Suppressor macrophage treated with lipopolysaccharide for 4 hours (primary cell): Measurements from ENCODE around the gene TAF12.
A peak's percentile ranks its signal among the peaks of the same experiment; 100 is the strongest.
"Not testable (repeated sequence)": the region's sequence is repeated elsewhere in the genome, so short reads cannot be mapped to it uniquely, and the experiment has no call there.

Experiments
- DNase-seq: peaks from one replicate; pipeline ENCODE4 v3.0.0-alpha.2; 2020

Gene TAF12

GRCh38 chr1:28642056-28642846 is 616 bp downstream of the TAF12 start:
- no peak for DNase-seq

GRCh38 chr1:28640766-28641165 is 2.1 kb downstream of the TAF12 start:
- no peak for DNase-seq

- no peak for DNase-seq
Measured at GRCh38 chr1:28632560-28632959, 10.3 kb downstream of the TAF12 start.

DNA sequence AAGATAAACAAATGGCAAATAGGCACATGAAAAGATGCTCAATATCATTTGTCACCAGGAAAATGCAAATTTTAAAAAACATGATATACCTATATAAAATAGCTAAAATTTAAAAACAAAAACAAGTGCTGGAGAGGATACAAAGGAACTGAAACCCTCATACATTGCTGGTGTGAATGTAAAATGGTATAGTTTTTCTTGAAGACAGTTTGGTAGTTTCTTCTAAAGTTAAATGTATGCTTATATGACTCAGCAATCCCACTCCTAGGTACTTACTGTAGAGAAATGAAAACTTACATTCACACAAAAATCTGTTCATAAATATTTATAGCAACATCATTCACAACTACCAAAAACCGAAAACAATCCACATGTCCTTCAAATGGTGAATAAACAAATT is 11.2 kb downstream of the TAF12 start:
- DNase-seq = no peak

- DNase-seq = no peak
Measured at GRCh38 chr1:28613175-28613574, 29.7 kb downstream of the TAF12 start.

- no peak for DNase-seq
Measured at GRCh38 chr1:28606771-28607170, 36.1 kb downstream of the TAF12 start.

- DNase-seq = no peak
Measured at GRCh38 chr1:28604962-28605361, 37.9 kb downstream of the TAF12 start.

GRCh38 chr1:28604411-28604810 is 38.5 kb downstream of the TAF12 start:
- DNase-seq = no peak

- DNase-seq = peak; percentile 84
Measured at GRCh38 chr1:28602536-28603439, 40.1 kb downstream of the TAF12 start.

GRCh38 chr1:28601696-28602095 is 41.2 kb downstream of the TAF12 start:
- DNase-seq = peak; percentile 19

DNA sequence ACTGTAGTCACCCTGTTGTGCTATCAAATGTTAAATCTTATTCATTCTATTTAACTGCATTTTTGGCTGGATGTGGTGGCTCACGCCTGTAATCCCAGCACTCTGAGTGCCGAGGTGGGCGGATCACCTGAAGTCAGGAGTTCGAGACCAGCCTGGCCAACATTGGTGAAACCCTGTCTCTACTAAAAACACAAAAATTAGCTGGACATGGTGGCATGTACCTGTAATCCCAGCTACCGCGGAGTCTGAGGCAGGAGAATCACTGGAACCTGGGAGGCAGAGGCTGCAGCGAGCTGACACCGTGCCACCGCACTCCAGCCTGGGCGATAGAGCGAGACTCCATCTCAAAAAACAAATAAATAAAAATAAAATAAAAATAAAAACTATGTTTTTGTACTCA is 46.6 kb downstream of the TAF12 start:
- DNase-seq = not testable (repeated sequence)

DNA sequence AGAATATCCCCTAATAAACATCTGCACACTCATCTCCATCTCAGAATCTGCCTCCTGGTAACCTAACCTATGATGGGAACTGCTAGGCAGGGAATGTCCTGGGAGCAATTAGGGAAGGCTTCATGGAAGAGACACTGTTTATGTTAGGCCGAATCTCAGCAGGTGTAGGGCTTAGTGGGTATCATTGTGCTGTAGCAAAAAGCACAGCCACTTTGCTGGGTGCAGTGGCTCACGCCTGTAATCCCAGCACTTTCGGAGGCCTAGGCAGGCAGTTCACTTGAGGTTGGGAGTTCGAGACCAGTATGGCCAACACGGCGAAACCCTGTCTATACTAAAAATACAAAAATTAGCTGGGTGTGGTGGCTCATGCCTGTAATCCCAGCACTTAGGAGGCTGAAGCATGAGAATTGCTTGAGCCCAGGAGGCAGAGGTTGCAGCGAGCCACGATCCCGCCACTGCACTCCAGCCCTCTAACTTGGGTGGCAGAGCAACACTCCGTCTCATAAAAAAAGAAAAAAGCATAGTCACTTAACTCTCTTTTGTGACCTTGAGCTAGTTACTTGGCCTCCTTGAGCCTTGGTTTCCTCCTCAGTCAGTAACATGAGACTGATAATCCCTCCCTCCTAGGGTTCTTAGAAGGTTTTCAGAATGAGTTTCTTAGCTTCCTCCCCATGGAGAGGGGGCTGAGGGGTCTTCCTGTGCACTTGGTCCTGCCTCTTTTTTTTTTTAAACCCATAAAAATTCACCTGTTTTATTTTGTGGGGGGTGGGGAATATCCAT is 47.3 kb downstream of the TAF12 start:
- no peak for DNase-seq

- DNase-seq = not testable (repeated sequence)
Measured at GRCh38 chr1:28594686-28595411, 48.0 kb downstream of the TAF12 start.

DNA sequence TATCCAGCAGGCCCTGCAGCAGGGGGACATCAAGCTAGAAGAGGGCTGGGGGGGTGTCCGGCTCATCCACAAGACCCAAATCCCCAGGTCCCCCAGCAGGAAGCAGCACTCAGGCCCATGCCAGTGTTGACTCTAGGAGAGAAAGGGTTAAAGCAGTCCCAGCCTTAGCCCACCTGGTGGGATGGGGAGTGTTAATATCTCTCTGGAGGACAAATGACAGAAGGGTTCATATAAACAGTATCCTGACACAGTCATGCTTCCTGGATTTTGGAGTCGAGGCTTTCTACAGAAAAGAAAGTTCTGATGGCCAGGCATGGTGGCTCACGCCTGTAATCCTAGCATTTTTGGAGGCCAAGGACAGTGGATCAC is 48.9 kb downstream of the TAF12 start:
- DNase-seq = not testable (repeated sequence)

- DNase-seq = peak; percentile 16
Measured at GRCh38 chr1:28592321-28593071, 50.4 kb downstream of the TAF12 start.

DNA sequence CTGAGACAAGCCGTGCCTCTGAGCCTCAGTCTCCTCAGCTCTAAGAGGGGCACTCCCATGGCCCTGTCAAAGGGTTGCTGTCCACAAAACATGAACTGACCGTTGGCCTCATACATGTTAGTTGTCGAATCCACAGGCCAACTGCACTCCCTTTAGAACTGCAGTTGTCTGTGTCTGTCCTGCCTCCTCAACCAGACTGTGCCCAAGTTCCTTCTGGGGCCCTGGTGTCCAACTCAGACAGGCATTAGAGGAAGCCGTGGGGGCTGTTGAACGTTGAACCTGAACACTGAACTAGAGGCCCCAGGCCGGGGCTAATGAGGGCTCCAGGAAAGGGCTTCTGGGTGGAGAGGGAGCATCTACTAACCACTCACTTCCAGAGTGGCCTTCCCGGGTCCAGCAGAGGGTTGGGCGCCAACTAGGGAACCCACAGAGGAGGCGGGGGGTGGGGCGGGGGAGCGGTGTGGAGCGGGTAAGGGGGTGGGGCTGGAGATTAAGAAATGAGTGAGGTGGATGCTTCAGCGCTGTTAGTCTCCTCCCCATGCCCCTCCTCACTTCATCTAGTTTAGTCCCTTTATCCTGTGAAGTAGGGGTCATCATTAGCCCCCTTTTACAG is 51.1 kb downstream of the TAF12 start, which contains the start of gene RAB42:
Gene RAB42, plus strand, starts transcription at position 558 of the 613 bp plus-strand sequence. CDS start 247 bp downstream, outside the sequence.
- peak; percentile 42 for DNase-seq

DNA sequence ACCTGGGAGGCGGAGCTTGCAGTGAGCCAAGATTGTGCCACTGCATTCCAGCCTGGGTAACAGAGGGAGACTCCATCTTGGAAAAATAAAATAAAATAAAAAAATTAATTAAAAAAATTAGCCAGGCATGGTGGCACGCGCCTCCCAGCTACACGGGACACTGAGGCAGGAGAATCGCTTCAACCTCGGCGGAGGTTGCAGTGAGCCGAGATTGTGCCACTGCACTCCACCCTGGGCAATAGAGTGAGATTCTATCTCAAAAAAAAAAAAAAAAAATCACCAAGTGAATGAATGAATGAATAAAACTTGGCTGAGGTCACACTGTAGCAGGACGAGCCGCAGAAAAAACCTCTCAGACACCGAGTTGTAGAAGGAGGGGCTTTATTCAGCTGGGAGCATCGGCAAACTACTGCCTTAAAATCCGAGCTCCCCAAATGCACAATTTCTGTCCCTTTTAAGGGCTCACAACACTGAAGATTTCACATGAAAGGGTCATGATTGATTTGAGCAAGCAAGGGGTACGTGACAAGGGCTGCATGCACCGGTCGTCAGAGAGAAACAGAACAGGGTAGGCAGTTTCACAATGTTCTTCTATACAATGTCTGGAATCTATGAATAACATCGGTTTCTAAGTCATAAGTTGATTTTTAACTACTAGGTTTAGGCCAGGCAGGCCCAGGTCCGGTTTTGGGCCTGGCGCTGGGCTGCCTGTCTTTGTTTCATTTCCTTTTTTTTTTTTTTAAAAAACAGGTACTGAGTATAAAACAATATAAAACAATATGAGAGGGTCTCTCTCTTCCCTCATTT is 56.1 kb downstream of the TAF12 start:
- not testable (repeated sequence) for DNase-seq

- DNase-seq = peak; percentile 17
Measured at GRCh38 chr1:28582248-28582615, 60.6 kb downstream of the TAF12 start.

DNA sequence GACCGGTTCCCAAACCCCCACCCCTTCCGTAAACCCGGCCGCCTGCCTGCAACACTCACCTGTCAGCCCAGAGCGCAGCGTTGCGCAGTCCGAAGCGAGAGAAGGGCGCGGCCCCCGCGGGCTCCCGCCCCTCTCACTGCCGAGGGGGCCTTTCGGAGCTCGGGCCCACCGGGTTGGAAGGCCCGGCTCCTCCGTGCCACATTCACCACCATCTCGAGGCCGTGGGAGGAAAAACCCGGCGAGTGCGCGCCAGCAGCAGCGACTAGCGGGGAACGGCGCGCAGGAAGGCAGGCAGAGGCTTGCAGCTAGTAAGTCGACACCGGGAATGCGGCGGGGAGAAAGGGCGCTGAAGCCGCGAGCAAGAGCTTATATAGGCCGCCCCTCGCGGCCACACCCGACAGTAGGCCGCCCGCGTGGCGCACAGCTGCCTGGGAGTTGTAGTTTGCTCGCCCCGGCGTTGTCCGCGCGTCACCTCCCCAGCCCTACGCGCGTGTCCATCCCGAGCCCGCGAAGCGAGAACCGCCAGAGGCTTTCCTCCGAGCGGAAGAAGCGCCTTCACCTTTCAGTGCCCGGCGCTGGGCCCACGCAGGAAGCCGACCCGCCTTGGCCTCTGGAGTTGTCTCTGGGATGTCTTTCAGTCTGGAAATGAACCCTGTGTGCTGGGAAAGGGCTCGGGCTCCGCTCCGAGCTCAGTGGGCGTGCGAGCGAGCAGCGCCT is 61.2 kb downstream of the TAF12 start:
- DNase-seq = peak; percentile 98
